GM12878 (cell line): ENCODE data around the gene KMT2E.

Experiments
- CEBPB ChIP-seq, 2 experiments: fragments of 150-350 bp in 1 of 2; IDR thresholded peaks; 2 replicates each; pipeline ENCODE4 v1.6.1; 2012 to 2014; ENCODE audit warnings: low read depth in 2 of 2, low read length in 2 of 2, borderline replicate concordance in 1 of 2, inconsistent platforms in 1 of 2
- CTCF ChIP-seq, 3 experiments: IDR thresholded peaks in 2 of 3; conservative IDR thresholded peaks in 1 of 3; 2 replicates each; pipeline ENCODE4 v1.5.1; 2011; ENCODE audit warnings: low read depth in 3 of 3, low read length in 3 of 3, mild to moderate bottlenecking in 3 of 3, control low read depth in 2 of 3, moderate library complexity in 2 of 3, inconsistent platforms in 1 of 3, mixed read lengths in 1 of 3; ENCODE audit not compliant: control insufficient read depth in 2 of 3, insufficient read depth in 1 of 3; ENCODE audit errors: extremely low read depth in 1 of 3
- TAF1 ChIP-seq: IDR thresholded peaks from 2 replicates; pipeline ENCODE4 v1.6.1; 2011; ENCODE audit warnings: mild to moderate bottlenecking, low read depth, low read length, borderline replicate concordance
- ZNF274 ChIP-seq: IDR thresholded peaks from one replicate; pipeline ENCODE4 v1.8.0; 2011; ENCODE audit not compliant: insufficient read length, insufficient read depth

- no peak for TF ChIP-seq ZNF274
- TF ChIP-seq CTCF (IDR thresholded peaks at IDR 0.05 in 2 of 3, conservative IDR thresholded peaks at IDR 0.05 in 1 of 3; ENCODE audit: control insufficient read depth in 2 of 3, extremely low read depth in 1 of 3, insufficient read depth in 1 of 3, low read depth in 3 of 3, low read length in 3 of 3), result no peak
- no peak for TF ChIP-seq CEBPB (IDR thresholded peaks at IDR 0.05; ENCODE audit: borderline replicate concordance in 1 of 2, low read depth in 2 of 2, low read length in 2 of 2)
- TF ChIP-seq TAF1, result no peak
Measured at GRCh38 chr7:105065104-105065503, 51.1 kb downstream of the KMT2E start.
